ENCODE results near the gene PRELID1. TPM values are rescaled to one million over a fixed set of nuclear protein-coding genes. Genes with fewer than 3 reads are reported as not detected.

Gene PRELID1
- total and polyA plus RNA-seq, 10 of the 15 experiments (the other 5 are each of a cell fraction or from before 2014, with no cell fraction given) = 30.9 to 584 (median 254) TPM

DNA sequence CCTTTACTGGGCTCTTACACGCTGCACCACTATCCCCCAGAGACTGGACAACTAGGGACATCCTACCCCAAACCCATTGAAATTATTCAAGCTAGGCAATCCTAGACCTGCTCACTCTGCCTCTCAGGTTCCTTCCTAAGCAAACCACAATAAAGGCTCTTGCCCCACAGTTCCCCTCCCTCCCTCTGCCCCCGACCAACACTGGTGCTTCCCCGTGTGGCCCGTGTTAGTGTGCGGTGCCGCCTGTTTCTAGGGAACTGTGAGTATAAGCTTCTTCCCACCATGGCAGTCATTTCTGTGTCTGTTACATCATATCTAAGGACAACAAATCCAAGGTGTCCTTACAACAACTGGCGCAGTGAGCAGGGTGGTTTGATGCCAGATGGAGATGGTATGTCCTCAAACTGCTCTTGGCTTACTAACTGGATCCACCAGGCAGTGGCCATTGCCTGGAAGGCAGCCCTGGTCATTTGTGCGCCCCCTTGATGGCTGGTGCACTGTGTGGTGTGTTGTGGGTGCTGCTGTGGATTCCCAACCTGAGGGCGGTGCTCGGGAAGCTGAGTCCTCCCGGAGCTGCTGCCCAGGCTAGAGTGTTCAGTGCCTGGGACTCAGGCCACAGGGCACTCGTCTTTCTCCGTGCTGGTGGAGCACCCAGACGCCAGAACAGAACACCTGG, 16.5 kb downstream of the PRELID1 start:
- Histone ChIP-seq H3K27ac (ENCODE audit: control insufficient read depth, insufficient read depth) (no peak overlapping the region), H3K79me2 (ENCODE audit: control insufficient read depth, insufficient read depth, low read length) (no peaks in the 10 kb centered on the region), H3K27me3 (replicated peaks in 1 of 2; ENCODE audit: control insufficient read depth in 2 of 2, insufficient read depth in 2 of 2, low read length in 1 of 2) (no peaks in the 10 kb centered on the region), H3K4me3 (no peak overlapping the region), H3K9me3 (replicated peaks; ENCODE audit: control insufficient read depth, insufficient read depth, low read length) (peaks cover 7% of the 10 kb centered on the region), H3K9ac (ENCODE audit: control insufficient read depth, insufficient read depth, low read length) (no peak overlapping the region), H3K4me1 (ENCODE audit: control insufficient read depth, insufficient read depth, low read length) (peaks cover 10% of the 10 kb centered on the region), H3K36me3 (ENCODE audit: control insufficient read depth in 2 of 2, insufficient read depth in 2 of 2, low read length in 1 of 2) (peaks cover 0 to 3% of the 10 kb centered on the region in 2 experiments; a peak in 1 of 4 replicates), H3K4me2 (ENCODE audit: control insufficient read depth, insufficient read depth) (no peak overlapping the region), H2AFZ (ENCODE audit: control insufficient read depth, low read depth, low read length) (no peak overlapping the region), H4K20me1 (ENCODE audit: control insufficient read depth, insufficient read depth) (no peaks in the 10 kb centered on the region)
- ChIA-PET RAD21 (ENCODE audit: unreplicated experiment) (interaction anchor here (0.8 to 4.8 kb wide), 5 partner anchors 27 to 206 kb away, joined by 3 to 35 read pairs (median 10); no protein-coding TSS in a partner anchor), SMC1A (ENCODE audit: uncharacterized antibody, unreplicated experiment) (interaction anchor here (1.0 to 3.7 kb wide), 8 partner anchors 8 to 181 kb away, joined by 3 to 23 read pairs (median 5); partner anchors contain the start of gene PFN3), POLR2A (interaction anchor here (1.2 to 2.4 kb wide), 2 partner anchors 39 to 59 kb away, joined by 4 to 5 read pairs; partner anchors contain the start of gene RGS14), CTCF (interaction anchor here (0.8 to 5.8 kb wide), 11 partner anchors 11 to 206 kb away, joined by 3 to 88 read pairs (median 5); no protein-coding TSS in a partner anchor)
- ATAC-seq (peak; percentile 57), DNase-seq (ENCODE audit: low read depth, low spot score) (no peak), FAIRE-seq (no peak)
- no TSS peak for BruUV-seq (replicated peaks)
- intact Hi-C loops (cut with micrococcal nuclease; ENCODE audit: unreplicated experiment) = no loop called here
- 87% methylated on average over 14 of the region's 14 CpGs for WGBS (ENCODE audit: insufficient coverage, insufficient replicate concordance, low lambda C conversion rate, missing lambda C conversion rate)
- in situ Hi-C loops (cut with MboI) = loop anchor here (5.0 kb wide), 1 partner anchor 127 kb away; the partner anchor contains the start of gene PRR7
- TF ChIP-seq RUNX3 (IDR thresholded peaks at IDR 0.05; ENCODE audit: low read length) = peak; percentile 56; the same call in 1 of the 2 replicates
- TF ChIP-seq STAT3 (IDR thresholded peaks at IDR 0.05; ENCODE audit: low read depth, low read length) = no peak
- TF ChIP-seq, protein P1, sequence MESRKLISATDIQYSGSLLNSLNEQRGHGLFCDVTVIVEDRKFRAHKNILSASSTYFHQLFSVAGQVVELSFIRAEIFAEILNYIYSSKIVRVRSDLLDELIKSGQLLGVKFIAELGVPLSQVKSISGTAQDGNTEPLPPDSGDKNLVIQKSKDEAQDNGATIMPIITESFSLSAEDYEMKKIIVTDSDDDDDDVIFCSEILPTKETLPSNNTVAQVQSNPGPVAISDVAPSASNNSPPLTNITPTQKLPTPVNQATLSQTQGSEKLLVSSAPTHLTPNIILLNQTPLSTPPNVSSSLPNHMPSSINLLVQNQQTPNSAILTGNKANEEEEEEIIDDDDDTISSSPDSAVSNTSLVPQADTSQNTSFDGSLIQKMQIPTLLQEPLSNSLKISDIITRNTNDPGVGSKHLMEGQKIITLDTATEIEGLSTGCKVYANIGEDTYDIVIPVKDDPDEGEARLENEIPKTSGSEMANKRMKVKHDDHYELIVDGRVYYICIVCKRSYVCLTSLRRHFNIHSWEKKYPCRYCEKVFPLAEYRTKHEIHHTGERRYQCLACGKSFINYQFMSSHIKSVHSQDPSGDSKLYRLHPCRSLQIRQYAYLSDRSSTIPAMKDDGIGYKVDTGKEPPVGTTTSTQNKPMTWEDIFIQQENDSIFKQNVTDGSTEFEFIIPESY (IDR thresholded peaks at IDR 0.05) = no peak
- peak; percentile 33 for TF ChIP-seq MEF2B (IDR thresholded peaks at IDR 0.05; ENCODE audit: partially characterized antibody, poor library complexity, severe bottlenecking)
